Renal cortical epithelial cell (primary cell): ENCODE measurements around the gene IGF1R. TPM values are rescaled to one million over a fixed set of nuclear protein-coding genes. Genes with fewer than 3 reads are reported as not detected.

Experiments used
- DNase-seq: peaks from one replicate; pipeline ENCODE4 v3.0.0-alpha.2; 2011; ENCODE audit warnings: low read depth
- total RNA-seq: library from RNA; depleted of rRNA; stranded (reverse); fragments of >200 nt; gene quantifications from 2 replicates; pipeline ENCODE4 v1.2.3, GENCODE V29; 2014

IGF1R gene
- total RNA-seq, 1 donor from 2014 or later, result 272 TPM

- DNase-seq, result peak; percentile 85
These were observed 23.0 kb downstream of the IGF1R start for GRCh38 chr15:98671060-98672008.

GRCh38 chr15:98673133-98673532, 24.8 kb downstream of the IGF1R start:
- DNase-seq, result no peak

GRCh38 chr15:98674336-98674735, 26.0 kb downstream of the IGF1R start:
- no peak for DNase-seq

GRCh38 chr15:98676586-98677270, 28.4 kb downstream of the IGF1R start:
- no peak for DNase-seq

- no peak for DNase-seq
These were observed 29.2 kb downstream of the IGF1R start for GRCh38 chr15:98677345-98678059.

GRCh38 chr15:98678484-98678883, 30.1 kb downstream of the IGF1R start:
- DNase-seq, result no peak

GRCh38 chr15:98681061-98681460, 32.7 kb downstream of the IGF1R start:
- DNase-seq, result no peak

- DNase-seq, result peak; percentile 63
These were observed 34.8 kb downstream of the IGF1R start for GRCh38 chr15:98682992-98683701.

GRCh38 chr15:98683831-98684230, 35.5 kb downstream of the IGF1R start:
- no peak for DNase-seq

GRCh38 chr15:98684436-98684835, 36.1 kb downstream of the IGF1R start:
- peak; percentile 62 for DNase-seq

GRCh38 chr15:98684995-98685525, 36.7 kb downstream of the IGF1R start:
- DNase-seq, result peak; percentile 40

GRCh38 chr15:98686983-98687382, 38.6 kb downstream of the IGF1R start:
- DNase-seq, result no peak

- peak; percentile 61 for DNase-seq
These were observed 41.1 kb downstream of the IGF1R start for GRCh38 chr15:98689431-98689861.

- no peak for DNase-seq
These were observed 42.1 kb downstream of the IGF1R start for GRCh38 chr15:98690272-98690950.

- no peak for DNase-seq
These were observed 43.9 kb downstream of the IGF1R start for GRCh38 chr15:98692213-98692612.

- DNase-seq, result no peak
These were observed 45.8 kb downstream of the IGF1R start for GRCh38 chr15:98694161-98694560.

GRCh38 chr15:98698792-98699191, 50.5 kb downstream of the IGF1R start:
- DNase-seq, result no peak

- no peak for DNase-seq
These were observed 51.5 kb downstream of the IGF1R start for GRCh38 chr15:98699591-98700424.

GRCh38 chr15:98700519-98700918, 52.2 kb downstream of the IGF1R start:
- no peak for DNase-seq
